OCI-LY1 (cell line): Measurements from ENCODE around the gene NRP1.

Experiments
- EZH2 ChIP-seq: fragments of 200-600 bp; sonication (generic), shearing (Covaris generic); IDR thresholded peaks from 2 replicates; pipeline ENCODE4 v1.8.0; 2017; ENCODE audit warnings: borderline replicate concordance, mixed run types, mild to moderate bottlenecking, antibody characterized with exemption, low read length, moderate library complexity, mixed read lengths
- TF ChIP-seq, protein P1 (sequence below): fragments of 200-600 bp; sonication (generic), shearing (Covaris generic); IDR thresholded peaks from 2 replicates; pipeline ENCODE4 v1.5.1; 2017; ENCODE audit warnings: mild to moderate bottlenecking, antibody characterized with exemption, low read length, moderate library complexity, mixed read lengths

- TF ChIP-seq, protein P1, sequence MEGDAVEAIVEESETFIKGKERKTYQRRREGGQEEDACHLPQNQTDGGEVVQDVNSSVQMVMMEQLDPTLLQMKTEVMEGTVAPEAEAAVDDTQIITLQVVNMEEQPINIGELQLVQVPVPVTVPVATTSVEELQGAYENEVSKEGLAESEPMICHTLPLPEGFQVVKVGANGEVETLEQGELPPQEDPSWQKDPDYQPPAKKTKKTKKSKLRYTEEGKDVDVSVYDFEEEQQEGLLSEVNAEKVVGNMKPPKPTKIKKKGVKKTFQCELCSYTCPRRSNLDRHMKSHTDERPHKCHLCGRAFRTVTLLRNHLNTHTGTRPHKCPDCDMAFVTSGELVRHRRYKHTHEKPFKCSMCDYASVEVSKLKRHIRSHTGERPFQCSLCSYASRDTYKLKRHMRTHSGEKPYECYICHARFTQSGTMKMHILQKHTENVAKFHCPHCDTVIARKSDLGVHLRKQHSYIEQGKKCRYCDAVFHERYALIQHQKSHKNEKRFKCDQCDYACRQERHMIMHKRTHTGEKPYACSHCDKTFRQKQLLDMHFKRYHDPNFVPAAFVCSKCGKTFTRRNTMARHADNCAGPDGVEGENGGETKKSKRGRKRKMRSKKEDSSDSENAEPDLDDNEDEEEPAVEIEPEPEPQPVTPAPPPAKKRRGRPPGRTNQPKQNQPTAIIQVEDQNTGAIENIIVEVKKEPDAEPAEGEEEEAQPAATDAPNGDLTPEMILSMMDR = no peak
- no peak for TF ChIP-seq EZH2
These were observed 184.3 kb downstream of the NRP1 start for GRCh38 chr10:33150146-33150545.
